Measurements from ENCODE around the gene HAUS7. TPM values are rescaled to one million over a fixed set of nuclear protein-coding genes. Genes with fewer than 3 reads are reported as not detected.

HAUS7 gene
- total RNA-seq, 3 donors from 2014 or later = 77.1 to 90.3 (median 85.3) TPM

- no peaks in the 10 kb centered on the region for H3K27me3 Mint-ChIP-seq (ENCODE audit: low read depth)
- peak; percentile 74 to 77 for ATAC-seq
- H3K9me3 Mint-ChIP-seq = no peaks in the 10 kb centered on the region
- H3K4me1 Mint-ChIP-seq (ENCODE audit: low read depth) = no peaks in the 10 kb centered on the region
- DNase-seq = peak; percentile 45
- no peaks in the 10 kb centered on the region for H3K36me3 Mint-ChIP-seq (ENCODE audit: insufficient read depth)
- H3K4me3 Mint-ChIP-seq = no peak overlapping the region
These were observed 69.9 kb downstream of the HAUS7 start for GRCh38 chrX:153400146-153401132.

- Mint-ChIP-seq H3K4me3 (no peak overlapping the region), H3K9me3 (no peaks in the 10 kb centered on the region), H3K36me3 (ENCODE audit: insufficient read depth) (no peaks in the 10 kb centered on the region), H3K4me1 (ENCODE audit: low read depth) (no peaks in the 10 kb centered on the region), H3K27me3 (ENCODE audit: low read depth) (no peaks in the 10 kb centered on the region)
- DNase-seq (no peak), ATAC-seq (no peak)
These were observed 72.0 kb downstream of the HAUS7 start for GRCh38 chrX:153398275-153398960.

Other genes starting within 250 kb of the HAUS7 start
- not detected for gene PNMA6F, start 148.8 kb downstream of the HAUS7 start, total RNA-seq
- 10 to 100 TPM; 12.1 to 13.8 (median 12.7) TPM for gene ZNF275, start 136.4 kb downstream of the HAUS7 start, total RNA-seq
- gene PNMA6E, start 69.2 kb downstream of the HAUS7 start, total RNA-seq = not detected
- gene ZFP92, start 59.1 kb downstream of the HAUS7 start, total RNA-seq = 1 to 10 TPM; 1.1 to 1.5 (median 1.5) TPM
- 1 to 10 TPM; 1.7 to 2.4 (median 2.2) TPM for gene TREX2, start 24.5 kb downstream of the HAUS7 start, total RNA-seq
- under 1 TPM; 0.13 to 0.30 (median 0.16) TPM for gene BGN, start 24.4 kb upstream of the HAUS7 start, total RNA-seq
- under 1 TPM in 1 of 3 donors, not detected in 2; 0.05 TPM for gene ATP2B3, start 47.1 kb upstream of the HAUS7 start, total RNA-seq
- 10 to 100 TPM; 38.6 to 46.9 (median 39.1) TPM for gene CCNQ, start 128.6 kb upstream of the HAUS7 start, total RNA-seq
- under 1 TPM; 0.11 to 0.42 (median 0.33) TPM for gene DUSP9, start 176.6 kb upstream of the HAUS7 start, total RNA-seq
- under 1 TPM; 0.26 to 0.71 (median 0.51) TPM for gene PNCK, start 203.2 kb upstream of the HAUS7 start, total RNA-seq
- gene SLC6A8, start 217.3 kb upstream of the HAUS7 start, total RNA-seq = 1 to 10 TPM; 1.1 to 1.9 (median 1.6) TPM